SJCRH30 (cell line): ENCODE results near the gene TEAD3. TPM values are rescaled to one million over a fixed set of nuclear protein-coding genes. Genes with fewer than 3 reads are reported as not detected.

ENCODE experiments used
- DNase-seq, 2 experiments: peaks; one replicate each; pipeline ENCODE4 v3.0.0-alpha.2; 2015 to 2020
- H3K27ac ChIP-seq: fragments of 250-450 bp; sonication (Bioruptor Pico); 2 replicates; pipeline ENCODE4 v1.5.1; 2020; ENCODE audit warnings: mild to moderate bottlenecking, moderate library complexity
- H3K27me3 ChIP-seq: fragments of 250-450 bp; sonication (Bioruptor Pico); 2 replicates; pipeline ENCODE4 v1.5.1; 2020; ENCODE audit warnings: mild to moderate bottlenecking, moderate library complexity
- H3K36me3 ChIP-seq: fragments of 250-450 bp; sonication (Bioruptor Pico); 2 replicates; pipeline ENCODE4 v1.5.1; 2020; ENCODE audit warnings: mild to moderate bottlenecking, moderate library complexity
- H3K4me1 ChIP-seq: fragments of 250-450 bp; sonication (Bioruptor Pico); 2 replicates; pipeline ENCODE4 v1.5.1; 2020; ENCODE audit warnings: mild to moderate bottlenecking, moderate library complexity
- H3K4me3 ChIP-seq: fragments of 250-450 bp; sonication (Bioruptor Pico); 2 replicates; pipeline ENCODE4 v1.5.1; 2020; ENCODE audit warnings: mild to moderate bottlenecking, moderate library complexity
- H3K9me3 ChIP-seq: fragments of 250-450 bp; sonication (Bioruptor Pico); replicated peaks from 2 replicates; pipeline ENCODE4 v1.5.1; 2020; ENCODE audit warnings: mild to moderate bottlenecking, moderate library complexity
- total RNA-seq: library from RNA; depleted of rRNA; stranded (reverse); fragments of >200 nt; shearing (Covaris generic); gene quantifications from 2 replicates; pipeline ENCODE4 v1.2.3, GENCODE V29; 2014; rRNA removed

The TEAD3 gene
- total RNA-seq, 1 experiment from 2014 or later = 8.8 TPM

DNA sequence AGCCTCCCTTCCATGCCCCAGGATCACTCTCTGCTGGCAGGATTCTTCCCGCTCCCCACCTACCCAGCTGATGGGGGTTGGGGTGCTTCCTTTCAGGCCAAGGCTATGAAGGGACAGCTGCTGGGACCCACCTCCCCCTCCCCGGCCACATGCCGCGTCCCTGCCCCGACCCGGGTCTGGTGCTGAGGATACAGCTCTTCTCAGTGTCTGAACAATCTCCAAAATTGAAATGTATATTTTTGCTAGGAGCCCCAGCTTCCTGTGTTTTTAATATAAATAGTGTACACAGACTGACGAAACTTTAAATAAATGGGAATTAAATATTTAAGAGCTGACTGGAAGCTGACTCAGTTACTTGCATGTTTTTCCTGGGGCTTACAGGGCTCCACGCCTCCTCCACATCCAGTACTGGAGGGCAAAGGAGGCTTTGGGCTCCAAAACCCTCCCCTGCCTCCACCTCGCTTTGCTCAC is 69.0 kb downstream of the TEAD3 start:
- peaks cover 3% of the 10 kb centered on the region; the same call in 1 of the 2 replicates for H3K9me3 ChIP-seq
- no peak overlapping the region for H3K4me3 ChIP-seq
- DNase-seq = no peak
- no peak overlapping the region for H3K27ac ChIP-seq
- H3K27me3 ChIP-seq = no peaks in the 10 kb centered on the region
- peaks cover 7% of the 10 kb centered on the region; the same call in 1 of the 2 replicates for H3K36me3 ChIP-seq
- H3K4me1 ChIP-seq = peaks cover 7% of the 10 kb centered on the region; the same call in 1 of the 2 replicates

- DNase-seq = no peak
Observed at GRCh38 chr6:35427435-35427834, 69.4 kb downstream of the TEAD3 start.

GRCh38 chr6:35426074-35426473 is 70.8 kb downstream of the TEAD3 start:
- DNase-seq = no peak
- Histone ChIP-seq H3K4me1 (peaks cover 7% of the 10 kb centered on the region; the same call in 1 of the 2 replicates), H3K36me3 (peaks cover 7% of the 10 kb centered on the region; the same call in 1 of the 2 replicates), H3K27ac (no peak overlapping the region; the same call in 1 of the 2 replicates), H3K27me3 (no peaks in the 10 kb centered on the region), H3K9me3 (peaks cover 3% of the 10 kb centered on the region; the same call in 1 of the 2 replicates), H3K4me3 (no peak overlapping the region)

More at GRCh38 chr6:35427435-35427834, 69.4 kb downstream of the TEAD3 start:
- Histone ChIP-seq H3K27ac (no peak overlapping the region), H3K4me1 (peaks cover 7% of the 10 kb centered on the region; the same call in 1 of the 2 replicates), H3K36me3 (peaks cover 7% of the 10 kb centered on the region; the same call in 1 of the 2 replicates), H3K4me3 (no peak overlapping the region), H3K9me3 (peaks cover 3% of the 10 kb centered on the region; the same call in 1 of the 2 replicates), H3K27me3 (no peaks in the 10 kb centered on the region)

DNA sequence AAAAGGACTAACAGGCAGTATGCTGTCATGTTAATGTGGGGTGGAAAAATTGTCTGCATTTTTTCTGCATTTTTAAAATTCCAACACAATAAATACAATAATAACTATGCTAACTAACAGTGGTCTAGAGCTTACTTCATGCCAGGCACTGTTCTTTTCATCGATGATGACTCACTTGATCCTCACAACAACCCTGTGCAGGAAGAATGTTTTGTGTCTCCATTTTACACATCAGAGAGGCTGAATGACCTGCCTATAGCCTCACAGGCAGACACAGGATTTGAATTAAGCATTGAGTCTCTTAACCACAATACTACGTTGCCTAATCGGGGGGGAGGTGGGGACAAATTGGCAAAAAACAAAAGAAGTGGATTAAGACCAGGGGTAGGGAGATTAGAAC is 71.6 kb downstream of the TEAD3 start:
- no peak for DNase-seq
- H3K4me3 ChIP-seq = no peak overlapping the region
- peaks cover 7% of the 10 kb centered on the region; the same call in 1 of the 2 replicates for H3K4me1 ChIP-seq
- H3K27me3 ChIP-seq = no peaks in the 10 kb centered on the region
- H3K9me3 ChIP-seq = peaks cover 3% of the 10 kb centered on the region; the same call in 1 of the 2 replicates
- peaks cover 7% of the 10 kb centered on the region; the same call in 1 of the 2 replicates for H3K36me3 ChIP-seq
- peak overlapping the region; percentile 54 for H3K27ac ChIP-seq

Other genes starting within 250 kb of the TEAD3 start
- 8.2 and 8.3 TPM in 2 replicates for gene ZNF76, start 237.3 kb downstream of the TEAD3 start, total RNA-seq
- gene DEF6, start 199.3 kb downstream of the TEAD3 start, total RNA-seq = 0.20 and 1.9 TPM in 2 replicates
- gene PPARD, start 154.5 kb downstream of the TEAD3 start, total RNA-seq = 9.5 and 10.6 TPM in 2 replicates
- 10.5 and 10.9 TPM in 2 replicates for gene FANCE, start 44.7 kb downstream of the TEAD3 start, total RNA-seq
- gene RPL10A, start 28.7 kb downstream of the TEAD3 start, total RNA-seq = 2,010 and 2,016 TPM in 2 replicates
- 0.15 TPM in 1 of 2 replicates, not detected in the other for gene TULP1, start 15.8 kb upstream of the TEAD3 start, total RNA-seq
- not detected in 2 replicates for gene FKBP5, start 191.8 kb upstream of the TEAD3 start, total RNA-seq
- not detected in 2 replicates for gene ARMC12, start 240.0 kb upstream of the TEAD3 start, total RNA-seq